Amygdala (tissue), 56 donors: ENCODE measurements around the gene ZCCHC2.

Experiments used
- DNase-seq, 56 donors: peaks; one replicate each; lab custom pipeline; 2025; lab: John Stamatoyannopoulos, UW

The ZCCHC2 gene

GRCh38 chr18:62537042-62537894 is 14.4 kb downstream of the ZCCHC2 start:
- no peak for DNase-seq

GRCh38 chr18:62537946-62538345 is 15.1 kb downstream of the ZCCHC2 start:
- DNase-seq = no peak

DNA sequence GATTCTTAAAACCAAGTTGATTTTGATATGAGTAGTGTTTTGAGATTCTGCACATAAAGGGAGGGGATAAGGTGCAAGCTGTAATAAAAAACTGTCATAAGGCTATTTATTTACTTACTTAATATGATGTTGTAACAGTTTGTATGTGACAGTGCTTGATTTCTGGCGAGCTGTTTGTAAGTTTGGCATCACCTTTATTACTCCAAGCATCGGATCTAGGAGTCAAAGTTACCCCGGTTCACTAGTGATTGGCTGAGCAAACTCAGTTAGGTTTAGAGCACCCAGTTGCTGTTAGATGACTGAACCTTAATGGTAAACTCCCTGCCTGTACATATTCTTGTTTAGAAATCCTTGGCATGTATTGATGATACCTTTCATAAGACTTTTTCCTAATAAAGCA is 16.1 kb downstream of the ZCCHC2 start:
- no peak for DNase-seq

GRCh38 chr18:62539284-62540165 is 16.7 kb downstream of the ZCCHC2 start:
- DNase-seq = no peak

DNA sequence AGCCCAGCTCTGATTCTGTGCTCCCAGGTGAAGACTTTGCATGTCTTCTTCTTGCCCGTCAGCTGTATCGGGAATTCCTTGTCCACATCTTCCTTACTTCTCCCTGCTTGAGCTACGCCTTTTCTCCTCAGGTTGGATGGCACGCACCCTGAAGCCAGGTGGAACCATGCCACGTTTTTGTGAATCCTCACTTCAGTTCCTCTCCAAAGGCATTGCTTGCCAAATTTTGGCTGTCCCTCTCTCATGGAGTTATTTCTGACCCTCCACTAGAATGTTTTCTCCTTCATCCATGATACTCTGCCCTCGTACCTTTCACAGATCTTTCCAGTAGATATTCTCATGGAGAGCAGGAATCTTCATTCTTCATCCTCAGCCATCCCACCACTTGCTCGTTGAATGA is 20.2 kb downstream of the ZCCHC2 start:
- no peak for DNase-seq

- DNase-seq = peak in 1 of 56 donors; percentile 13
These were observed 22.3 kb downstream of the ZCCHC2 start for GRCh38 chr18:62545098-62545497.

GRCh38 chr18:62549755-62550154 is 26.9 kb downstream of the ZCCHC2 start:
- DNase-seq = no peak

DNA sequence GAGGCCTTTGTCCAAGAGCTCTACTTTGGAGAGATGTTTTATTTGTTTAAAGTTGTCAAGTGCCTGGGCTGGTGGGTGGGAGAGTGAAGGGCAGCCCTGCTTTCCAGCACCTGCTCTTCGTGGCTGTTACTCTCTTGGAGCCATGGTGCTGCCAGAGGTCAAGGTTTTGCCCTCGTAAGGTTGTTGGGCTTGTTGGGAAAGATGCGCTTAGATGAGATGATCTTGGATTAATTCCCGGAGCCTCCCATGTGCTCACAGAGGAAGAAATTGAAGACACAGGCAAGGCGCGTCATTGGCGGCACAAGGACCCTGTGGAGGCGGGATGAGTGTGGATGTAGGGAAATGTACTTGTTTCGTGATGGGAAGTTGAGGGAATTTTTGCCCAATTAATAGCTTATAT is 27.9 kb downstream of the ZCCHC2 start:
- no peak for DNase-seq

- no peak for DNase-seq
These were observed 29.2 kb downstream of the ZCCHC2 start for GRCh38 chr18:62551972-62552513.

GRCh38 chr18:62554061-62554815 is 31.4 kb downstream of the ZCCHC2 start:
- DNase-seq = no peak

DNA sequence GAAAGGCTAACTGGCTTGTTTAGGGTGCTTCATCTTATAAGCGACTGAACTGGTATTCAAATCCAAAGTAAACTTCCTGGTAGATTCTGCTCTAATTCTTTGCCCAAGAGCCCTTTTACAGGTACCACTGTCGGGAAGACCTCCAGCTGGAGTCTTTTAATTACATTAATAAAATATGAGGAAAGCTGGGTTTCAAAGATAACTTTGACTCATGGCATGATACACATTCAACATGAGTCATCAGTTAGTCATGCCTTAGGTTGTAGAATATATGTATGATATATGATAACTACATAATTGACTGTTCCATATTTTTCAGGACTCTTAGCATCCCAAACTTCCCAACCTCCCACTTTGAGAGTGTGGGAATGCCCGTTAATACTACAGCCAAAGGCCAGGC is 32.3 kb downstream of the ZCCHC2 start:
- no peak for DNase-seq

GRCh38 chr18:62556397-62556796 is 33.6 kb downstream of the ZCCHC2 start:
- no peak for DNase-seq

DNA sequence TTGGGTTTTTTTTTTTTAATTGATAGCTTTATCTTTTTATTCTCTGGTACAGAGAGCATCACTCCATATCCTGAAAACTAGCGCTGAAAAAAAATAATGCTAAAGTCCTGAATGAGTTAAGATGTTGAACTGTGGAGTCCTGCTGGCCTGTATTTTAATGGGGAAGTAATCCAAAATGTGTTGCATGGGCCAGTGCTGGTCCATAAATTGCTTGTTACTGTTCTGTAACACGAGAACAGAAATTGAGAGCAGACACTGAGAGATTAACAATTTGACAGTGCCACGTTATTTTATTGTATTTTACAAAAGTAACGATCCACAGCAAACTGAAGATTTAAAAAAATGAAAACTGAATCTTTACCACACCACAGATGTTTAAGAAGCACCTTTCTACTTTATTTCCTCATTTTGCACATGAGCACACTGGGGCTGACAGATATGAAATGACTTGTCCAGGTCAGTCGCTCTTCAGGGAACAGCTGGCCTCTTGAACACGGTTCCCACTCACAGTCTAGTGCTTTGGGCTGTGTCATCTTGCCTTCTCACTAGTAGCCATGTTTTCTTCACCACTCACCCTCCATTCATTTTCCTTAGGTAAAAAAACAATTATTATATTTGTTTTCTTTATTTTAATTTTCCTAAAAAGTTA is 35.3 kb downstream of the ZCCHC2 start:
- DNase-seq = no peak

DNA sequence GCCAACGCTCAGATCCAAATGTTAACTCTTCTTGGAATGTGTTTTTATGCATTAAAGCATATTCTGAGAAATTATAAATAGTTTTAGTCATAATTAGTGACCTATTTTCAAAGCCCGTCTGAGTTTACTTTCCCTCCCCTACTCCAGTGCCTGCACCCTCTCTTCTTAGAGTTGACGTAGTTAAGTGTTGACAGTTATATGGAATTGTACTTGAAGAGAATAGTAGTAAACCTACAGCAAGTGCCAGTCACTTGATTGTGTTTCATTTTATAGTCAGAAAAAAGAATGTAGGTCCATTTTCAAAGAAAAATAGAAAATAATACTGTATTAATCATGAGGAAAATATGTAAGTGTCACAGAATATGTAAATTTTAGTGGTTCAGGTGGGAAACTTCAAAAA is 41.2 kb downstream of the ZCCHC2 start:
- DNase-seq = no peak

- peak in 26 of 56 donors; percentile 6 to 74 (median 36) for DNase-seq
These were observed 43.4 kb downstream of the ZCCHC2 start for GRCh38 chr18:62566199-62566598.

GRCh38 chr18:62566818-62567217 is 44.0 kb downstream of the ZCCHC2 start:
- no peak for DNase-seq

- no peak for DNase-seq
These were observed 46.3 kb downstream of the ZCCHC2 start for GRCh38 chr18:62569081-62569655.

- no peak for DNase-seq
These were observed 48.2 kb downstream of the ZCCHC2 start for GRCh38 chr18:62571037-62571436.

GRCh38 chr18:62571648-62572047 is 48.8 kb downstream of the ZCCHC2 start:
- no peak for DNase-seq

DNA sequence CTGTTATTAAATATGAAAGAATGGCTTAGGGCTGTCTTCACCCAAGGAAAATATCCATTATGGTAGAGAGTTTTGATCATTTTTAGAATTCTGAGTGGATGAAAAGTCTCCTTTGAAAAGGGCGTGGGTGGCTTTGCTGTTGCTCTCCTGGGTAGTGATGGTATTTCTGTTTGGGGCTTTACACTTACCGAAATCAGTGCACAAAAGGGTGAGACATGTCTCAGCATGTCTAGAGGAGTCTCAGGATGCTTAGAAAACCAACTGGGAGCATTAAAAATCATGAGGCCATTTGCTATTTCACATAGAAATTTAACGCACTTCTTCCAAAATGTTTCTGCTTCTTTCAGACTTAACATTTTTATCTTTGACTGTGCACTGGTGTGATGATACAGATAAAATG is 49.6 kb downstream of the ZCCHC2 start:
- DNase-seq = no peak
